ENCODE data around the gene CNTRL. TPM values are rescaled to one million over a fixed set of nuclear protein-coding genes. Genes with fewer than 3 reads are reported as not detected.

The CNTRL gene
- total and polyA plus RNA-seq, 10 donors = 15.8 to 63.0 (median 48.9) TPM

GRCh38 chr9:121144482-121144881 is 69.7 kb downstream of the CNTRL start:
- 94 to 99% (median 99%) methylated on average over 2 of the region's 2 CpGs for WGBS, 5 donors
- DNase-seq = no peak
- Histone ChIP-seq H3K36me3 (peaks cover 8 to 100% (median 94%) of the 10 kb centered on the region in 6 donors), H3K9me3 (no peaks in the 10 kb centered on the region), H3K27me3 (replicated peaks in 1 of 7) (no peaks in the 10 kb centered on the region), H3K4me1 (no peaks in the 10 kb centered on the region), H3K27ac (no peak overlapping the region), H3K4me3 (no peak overlapping the region)
- TF ChIP-seq POLR2A (IDR thresholded peaks at IDR 0.05) (no peak), POLR2AphosphoS5 (IDR thresholded peaks at IDR 0.05) (no peak), CTCF (IDR thresholded peaks at IDR 0.05 in 8 of 11, conservative IDR thresholded peaks at IDR 0.05 in 3 of 11) (no peak)
- intact Hi-C loops (cut with DNase I; ENCODE audit: low total_unique reads) = no loop called here

- H3K4me1 ChIP-seq = peaks cover 0 to 16% (median 0%) of the 10 kb centered on the region in 6 donors
- H3K9me3 ChIP-seq = no peaks in the 10 kb centered on the region
- no peak overlapping the region for H3K4me3 ChIP-seq
- 63 to 86% (median 82%) methylated on average over 2 of the region's 2 CpGs for WGBS, 5 donors
- intact Hi-C loops (cut with DNase I; ENCODE audit: low total_unique reads) = no loop called here
- TF ChIP-seq CTCF (IDR thresholded peaks at IDR 0.05 in 8 of 11, conservative IDR thresholded peaks at IDR 0.05 in 3 of 11) (no peak), POLR2A (IDR thresholded peaks at IDR 0.05) (no peak), POLR2AphosphoS5 (IDR thresholded peaks at IDR 0.05) (no peak)
- peaks cover 8 to 98% (median 74%) of the 10 kb centered on the region in 6 donors for H3K36me3 ChIP-seq
- H3K27me3 ChIP-seq (replicated peaks in 1 of 7) = no peaks in the 10 kb centered on the region
- no peak for DNase-seq
- no peak overlapping the region for H3K27ac ChIP-seq
These were observed 75.4 kb downstream of the CNTRL start for GRCh38 chr9:121150188-121150587.

- TF ChIP-seq POLR2A (IDR thresholded peaks at IDR 0.05) (no peak), POLR2AphosphoS5 (IDR thresholded peaks at IDR 0.05) (no peak), CTCF (IDR thresholded peaks at IDR 0.05 in 8 of 11, conservative IDR thresholded peaks at IDR 0.05 in 3 of 11) (no peak)
- no peak overlapping the region for H3K4me3 ChIP-seq
- no peaks in the 10 kb centered on the region for H3K9me3 ChIP-seq
- DNase-seq = no peak
- H3K4me1 ChIP-seq = peaks cover 0 to 49% (median 8%) of the 10 kb centered on the region in 6 donors
- WGBS, 5 donors = 87 to 100% (median 91%) methylated on average over 1 of the region's 1 CpG
- intact Hi-C loops (cut with DNase I; ENCODE audit: low total_unique reads) = no loop called here
- H3K27ac ChIP-seq = no peak overlapping the region
- H3K27me3 ChIP-seq (replicated peaks in 1 of 7) = no peaks in the 10 kb centered on the region
- H3K36me3 ChIP-seq = peaks cover 2 to 98% (median 61%) of the 10 kb centered on the region in 6 donors
These were observed 78.9 kb downstream of the CNTRL start for GRCh38 chr9:121153642-121154041.

- no peak overlapping the region for H3K27ac ChIP-seq
- TF ChIP-seq POLR2AphosphoS5 (IDR thresholded peaks at IDR 0.05) (no peak), POLR2A (IDR thresholded peaks at IDR 0.05) (no peak), CTCF (IDR thresholded peaks at IDR 0.05 in 8 of 11, conservative IDR thresholded peaks at IDR 0.05 in 3 of 11) (no peak)
- no peaks in the 10 kb centered on the region for H3K27me3 ChIP-seq (replicated peaks in 1 of 7)
- intact Hi-C loops (cut with DNase I; ENCODE audit: low total_unique reads) = no loop called here
- H3K9me3 ChIP-seq = no peaks in the 10 kb centered on the region
- H3K4me1 ChIP-seq = peaks cover 5 to 61% (median 16%) of the 10 kb centered on the region in 6 donors
- peaks cover 0 to 98% (median 56%) of the 10 kb centered on the region in 6 donors for H3K36me3 ChIP-seq
- 91 to 96% (median 93%) methylated on average over 6 of the region's 6 CpGs for WGBS, 5 donors
- H3K4me3 ChIP-seq = no peak overlapping the region
- DNase-seq = no peak
These were observed 80.0 kb downstream of the CNTRL start for GRCh38 chr9:121154782-121155181.
